Peyer's patch (tissue), 4 donors: ENCODE results near the gene CCDC78. TPM values are rescaled to one million over a fixed set of nuclear protein-coding genes. Genes with fewer than 3 reads are reported as not detected.

Source experiments
- DNase-seq, 3 donors: peaks; one replicate each; pipeline ENCODE4 v3.0.0-alpha.2; 2017 to 2019
- H3K27ac ChIP-seq, 4 donors: fragments of 200-600 bp; sonication (generic); one replicate each; pipeline ENCODE4 v1.5.1; 2016 to 2019
- H3K27me3 ChIP-seq, 2 donors: fragments of 200-600 bp; sonication (generic); one replicate each; pipeline ENCODE4 v1.5.1; 2019
- H3K36me3 ChIP-seq, 3 donors: fragments of 200-600 bp; sonication (generic); one replicate each; pipeline ENCODE4 v1.5.1; 2016 to 2019
- H3K4me1 ChIP-seq, 4 donors: fragments of 200-600 bp; sonication (generic); one replicate each; pipeline ENCODE4 v1.5.1; 2016 to 2019
- H3K4me3 ChIP-seq, 4 donors: fragments of 200-600 bp; sonication (generic); 1 replicate in 3 of 4; 2 replicates in 1 of 4; pipeline ENCODE4 v1.5.1; 2016 to 2019; ENCODE audit warnings: mild to moderate bottlenecking in 1 of 4
- H3K9me3 ChIP-seq, 4 donors: fragments of 200-600 bp; sonication (generic); one replicate each; pipeline ENCODE4 v1.5.1; 2016 to 2019; ENCODE audit warnings: mild to moderate bottlenecking in 1 of 4
- CTCF ChIP-seq, 6 experiments: fragments of 450-650 bp in 4 of 6; fragments of 200-600 bp in 2 of 6; sonication (generic) in 1 of 6; IDR thresholded peaks; one replicate each; pipeline ENCODE4 v1.5.1; 2017 to 2019; ENCODE audit warnings: antibody characterized with exemption in 6 of 6, mild to moderate bottlenecking in 3 of 6, moderate library complexity in 1 of 6
- POLR2A ChIP-seq, 2 donors: fragments of 450-650 bp; IDR thresholded peaks; one replicate each; pipeline ENCODE4 v1.5.1; 2017; ENCODE audit warnings: antibody characterized with exemption in 2 of 2, mild to moderate bottlenecking in 2 of 2, moderate library complexity in 2 of 2
- total RNA-seq, 4 donors: library from RNA; depleted of rRNA; stranded (reverse); fragments of >200 nt; gene quantifications; one replicate each; pipeline ENCODE4 v1.1.0, GENCODE V29; 2016

The CCDC78 gene
- total RNA-seq, 4 donors from 2014 or later: 2.1 to 13.2 (median 6.3) TPM

DNA sequence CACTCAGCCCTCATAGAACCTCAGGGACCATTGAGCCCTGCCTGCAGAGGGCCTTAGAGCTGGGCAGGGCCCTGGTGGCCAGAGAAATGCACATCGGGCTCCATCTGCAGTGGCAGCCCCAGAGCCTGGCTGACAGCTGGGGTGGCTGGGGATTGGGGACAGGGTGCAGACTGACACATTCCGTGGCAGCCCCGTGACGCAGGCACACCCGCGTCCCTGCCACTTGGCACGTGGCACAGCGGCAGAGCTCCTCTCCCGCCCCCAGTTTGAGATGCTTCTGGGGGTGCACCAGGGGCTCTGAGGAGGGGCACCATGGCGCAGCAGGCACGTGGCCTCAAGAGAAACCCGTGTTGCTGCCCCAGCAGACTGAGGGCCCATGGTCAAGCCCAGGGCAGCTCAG, 22.8 kb downstream of the CCDC78 start:
- peaks cover 0 to 71% of the 10 kb centered on the region in 2 donors for H3K27me3 ChIP-seq

GRCh38 chr16:702341-702740, 23.9 kb downstream of the CCDC78 start:
- no peak for DNase-seq
- Histone ChIP-seq H3K27me3 (peaks cover 0 to 67% of the 10 kb centered on the region in 2 donors), H3K4me3 (no peak overlapping the region), H3K4me1 (peaks cover 0 to 16% (median 6%) of the 10 kb centered on the region in 4 donors), H3K9me3 (no peaks in the 10 kb centered on the region), H3K36me3 (no peaks in the 10 kb centered on the region), H3K27ac (no peak overlapping the region)
- TF ChIP-seq POLR2A (IDR thresholded peaks at IDR 0.05) (no peak), CTCF (IDR thresholded peaks at IDR 0.05) (no peak)

More for the DNA sequence above, 22.8 kb downstream of the CCDC78 start:
- Histone ChIP-seq H3K4me3 (no peak overlapping the region), H3K36me3 (no peaks in the 10 kb centered on the region), H3K4me1 (peaks cover 0 to 16% (median 6%) of the 10 kb centered on the region in 4 donors), H3K27ac (no peak overlapping the region), H3K9me3 (no peaks in the 10 kb centered on the region)
- no peak for DNase-seq
- TF ChIP-seq CTCF (IDR thresholded peaks at IDR 0.05) (no peak), POLR2A (IDR thresholded peaks at IDR 0.05) (no peak)

DNA sequence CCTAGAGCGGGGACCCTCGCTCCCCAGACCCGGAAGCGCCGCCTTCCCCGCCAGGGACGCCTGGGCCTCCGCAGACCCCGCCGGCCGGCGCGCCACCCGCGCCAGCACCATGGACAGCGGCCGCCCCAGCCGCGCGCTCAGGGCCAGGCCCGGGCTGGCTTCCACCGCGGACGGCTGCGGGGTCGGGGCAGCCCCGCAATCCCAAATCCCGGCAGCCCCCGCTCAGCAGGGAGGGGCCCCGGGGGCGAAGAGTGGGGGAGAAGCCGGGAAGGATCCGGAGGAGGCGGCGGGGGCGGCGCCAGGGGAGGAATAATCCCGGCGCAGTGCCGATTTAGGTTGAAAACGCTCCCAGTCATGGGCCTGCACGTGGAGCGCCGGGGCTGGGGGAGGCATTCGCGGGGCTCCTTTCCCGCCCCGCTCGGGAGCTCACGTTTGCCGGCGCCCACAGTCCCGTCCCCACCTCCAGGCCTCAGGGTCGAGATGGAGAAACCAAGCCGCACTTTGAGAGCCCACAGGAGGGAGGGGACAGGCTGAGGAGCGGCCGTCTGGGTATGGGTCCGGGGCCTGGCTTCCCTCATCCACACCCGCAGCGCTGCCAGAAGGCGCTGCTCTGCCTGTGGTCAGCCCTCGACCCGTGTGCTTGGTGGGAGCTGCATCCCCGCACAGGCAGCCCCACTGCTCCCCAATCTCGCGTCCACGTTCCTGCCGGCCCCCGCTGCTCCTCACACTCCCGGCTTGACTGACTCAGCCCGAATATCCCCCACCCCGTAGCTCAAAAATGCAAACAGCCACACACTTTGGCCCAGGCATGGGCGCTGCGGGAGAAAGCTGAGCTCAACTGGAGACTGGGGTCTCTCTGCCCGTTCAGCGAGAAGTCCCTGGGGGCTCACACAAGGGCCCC, 25.3 kb downstream of the CCDC78 start:
- no peak for DNase-seq
- Histone ChIP-seq H3K27me3 (peaks cover 0 to 57% of the 10 kb centered on the region in 2 donors), H3K4me3 (no peak overlapping the region)

DNA sequence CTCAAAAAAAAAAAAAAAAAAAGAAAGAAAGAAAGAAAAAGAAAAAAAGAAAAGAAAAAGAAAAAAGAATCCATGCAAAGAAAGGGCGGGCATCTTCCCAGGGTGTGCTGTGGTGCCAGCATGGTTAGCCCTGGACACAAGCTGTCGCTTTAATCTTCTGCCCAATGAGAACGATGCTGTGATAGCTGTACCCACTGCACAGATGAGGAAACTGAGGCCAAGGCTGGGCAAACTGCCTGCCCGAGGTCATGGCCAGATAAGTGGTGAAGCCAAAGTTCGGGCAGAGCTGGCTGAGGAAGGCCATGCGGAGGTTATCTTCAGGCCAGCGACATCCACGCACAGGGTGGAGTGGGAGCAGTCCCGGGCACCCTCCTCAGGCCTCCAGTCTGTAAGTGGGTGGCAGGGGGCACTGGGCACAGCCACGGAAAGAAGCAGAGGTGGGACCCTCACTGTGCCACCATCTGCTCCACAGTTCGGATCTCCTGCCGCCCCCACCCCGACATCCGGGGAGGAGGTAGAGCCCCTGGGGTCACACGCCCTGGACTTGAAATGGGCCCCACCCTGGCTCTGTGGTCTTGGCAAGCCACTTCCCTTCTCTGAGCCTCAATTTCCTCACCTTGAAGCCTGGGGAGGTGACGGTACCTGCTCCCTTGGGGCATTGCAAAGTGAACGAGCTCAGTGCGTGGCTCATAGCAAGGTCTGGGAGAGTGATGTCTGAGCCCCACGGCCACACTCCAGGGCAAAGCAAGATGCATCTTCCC, 27.2 kb downstream of the CCDC78 start:
- H3K9me3 ChIP-seq: no peaks in the 10 kb centered on the region
- no peak overlapping the region for H3K27ac ChIP-seq
- no peak for DNase-seq
- H3K4me3 ChIP-seq: no peak overlapping the region
- TF ChIP-seq CTCF (IDR thresholded peaks at IDR 0.05) (no peak), POLR2A (IDR thresholded peaks at IDR 0.05) (no peak)
- no peaks in the 10 kb centered on the region for H3K36me3 ChIP-seq
- peaks cover 0 to 23% (median 20%) of the 10 kb centered on the region in 4 donors for H3K4me1 ChIP-seq
- peaks cover 0 to 61% of the 10 kb centered on the region in 2 donors for H3K27me3 ChIP-seq

More for the DNA sequence above, 25.3 kb downstream of the CCDC78 start:
- H3K4me1 ChIP-seq: peaks cover 0 to 16% (median 9%) of the 10 kb centered on the region in 4 donors
- H3K9me3 ChIP-seq: no peaks in the 10 kb centered on the region
- no peaks in the 10 kb centered on the region for H3K36me3 ChIP-seq
- H3K27ac ChIP-seq: no peak overlapping the region
- no peak for TF ChIP-seq POLR2A (IDR thresholded peaks at IDR 0.05)
- no peak for TF ChIP-seq CTCF (IDR thresholded peaks at IDR 0.05)

DNA sequence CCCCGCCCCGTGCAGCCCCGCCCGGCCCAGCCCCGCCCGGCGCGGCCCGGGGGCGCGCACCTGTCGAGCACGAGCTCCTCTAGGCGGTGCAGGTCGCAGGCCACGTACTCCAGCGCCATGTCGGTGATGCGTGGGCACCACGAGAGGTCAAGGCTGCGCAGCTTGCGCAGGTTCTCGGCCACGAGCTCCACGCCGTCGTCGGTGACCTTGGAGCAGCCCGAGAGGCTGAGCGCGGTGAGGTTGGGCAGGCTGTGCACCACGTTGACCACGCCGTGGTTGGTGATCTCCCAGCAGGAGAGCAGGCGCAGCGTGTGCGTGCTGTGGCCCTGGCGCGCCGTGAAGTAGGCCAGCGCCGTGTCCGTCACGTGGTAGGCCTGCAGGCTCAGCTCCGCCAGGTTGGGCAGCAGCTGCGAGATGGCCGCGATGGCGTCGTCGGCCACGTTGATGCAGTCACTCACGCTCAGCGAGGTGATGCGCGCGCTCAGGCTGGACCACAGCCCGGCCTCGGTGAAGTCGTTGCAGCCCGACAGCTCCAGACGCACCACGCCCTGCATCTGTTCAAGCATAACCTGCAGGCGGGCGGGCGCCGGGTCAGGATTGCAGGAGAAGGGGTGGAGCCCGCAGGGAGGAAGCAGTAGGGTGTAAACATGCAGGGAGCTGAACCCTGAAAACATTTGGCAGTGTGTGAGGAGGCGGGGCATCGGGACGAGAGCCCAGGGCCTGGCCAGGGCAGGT, 30.7 kb downstream of the CCDC78 start:
- peak overlapping the region; percentile 35 to 72 (median 56) for H3K27ac ChIP-seq
- TF ChIP-seq CTCF (IDR thresholded peaks at IDR 0.05) (no peak), POLR2A (IDR thresholded peaks at IDR 0.05) (peak in 1 of 2 donors; percentile 19)
- no peaks in the 10 kb centered on the region for H3K9me3 ChIP-seq
- H3K36me3 ChIP-seq: no peaks in the 10 kb centered on the region
- H3K4me3 ChIP-seq: peak overlapping the region; percentile 37 to 58 (median 50)
- peaks cover 0 to 29% (median 21%) of the 10 kb centered on the region in 4 donors for H3K4me1 ChIP-seq
- peaks cover 0 to 39% of the 10 kb centered on the region in 2 donors for H3K27me3 ChIP-seq
- DNase-seq: peak; percentile 63 to 87 (median 87)
